ENCODE results near the gene FEZ2.

FEZ2 gene

DNA sequence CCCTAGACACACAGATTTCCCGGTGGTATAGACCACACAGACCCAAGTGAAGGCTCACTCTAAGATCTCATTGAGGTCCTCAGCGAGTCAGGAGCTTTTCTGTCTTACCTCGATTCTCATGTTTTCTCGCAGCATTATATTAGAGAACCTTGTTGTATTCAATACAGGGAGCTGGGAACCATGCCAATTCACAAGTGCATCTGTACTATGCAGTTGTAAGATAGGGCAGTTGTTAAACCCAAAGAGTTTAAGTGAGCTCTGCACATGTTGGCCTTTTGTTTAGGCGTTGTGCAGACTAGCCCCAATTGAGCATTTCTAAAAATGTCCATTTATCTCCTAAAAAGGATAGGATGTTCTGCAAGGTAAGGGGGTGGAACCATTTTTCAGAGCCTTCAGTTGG, 59.6 kb downstream of the FEZ2 start:
- H3K27ac ChIP-seq = no peak overlapping the region
- no peak for DNase-seq (ENCODE audit: low read depth, low spot score)

DNA sequence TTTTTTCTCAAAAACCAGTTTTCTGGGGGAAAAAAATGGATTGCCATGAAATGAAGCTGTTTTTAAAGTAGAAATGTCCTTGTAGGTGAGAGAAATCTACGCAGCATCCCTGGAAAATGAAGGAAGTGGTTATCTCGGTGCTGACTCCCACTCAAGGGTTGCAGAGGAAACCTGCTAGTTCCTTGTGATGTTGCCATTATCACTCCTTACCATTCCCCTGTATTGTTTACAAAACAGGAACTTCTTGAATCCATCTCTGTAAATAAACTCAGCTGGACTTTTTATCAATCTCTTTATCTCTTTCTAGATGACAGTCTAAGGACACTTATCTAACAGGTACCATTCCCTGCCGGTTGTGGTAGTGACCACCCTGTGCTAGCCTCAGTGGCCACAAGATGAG, 61.2 kb downstream of the FEZ2 start:
- no peak overlapping the region for H3K27ac ChIP-seq
- DNase-seq (ENCODE audit: low read depth, low spot score) = no peak

DNA sequence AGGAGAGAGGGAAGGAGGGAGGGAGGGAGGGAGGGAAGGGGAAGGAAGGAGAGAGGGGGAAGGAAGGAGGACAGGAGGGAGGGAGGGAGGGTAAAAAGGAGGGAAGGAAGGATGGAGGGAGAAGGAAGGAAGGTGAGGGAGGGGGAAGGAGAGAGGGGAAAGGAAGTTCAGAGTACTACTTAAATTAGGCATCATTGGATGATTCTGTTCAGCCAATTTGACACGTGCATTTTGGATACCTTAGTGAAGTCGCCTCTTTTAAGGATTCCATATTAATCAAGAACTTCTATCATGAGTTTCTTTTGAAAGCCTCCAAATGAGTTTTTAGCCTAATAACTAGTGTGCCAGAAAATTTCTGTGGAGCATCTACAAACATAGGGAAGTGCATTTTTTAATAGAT, 62.9 kb downstream of the FEZ2 start:
- no peak for DNase-seq (ENCODE audit: low read depth, low spot score)
- no peak overlapping the region for H3K27ac ChIP-seq

GRCh38 chr2:36534275-36534799, 63.6 kb downstream of the FEZ2 start:
- no peak overlapping the region for H3K27ac ChIP-seq

DNA sequence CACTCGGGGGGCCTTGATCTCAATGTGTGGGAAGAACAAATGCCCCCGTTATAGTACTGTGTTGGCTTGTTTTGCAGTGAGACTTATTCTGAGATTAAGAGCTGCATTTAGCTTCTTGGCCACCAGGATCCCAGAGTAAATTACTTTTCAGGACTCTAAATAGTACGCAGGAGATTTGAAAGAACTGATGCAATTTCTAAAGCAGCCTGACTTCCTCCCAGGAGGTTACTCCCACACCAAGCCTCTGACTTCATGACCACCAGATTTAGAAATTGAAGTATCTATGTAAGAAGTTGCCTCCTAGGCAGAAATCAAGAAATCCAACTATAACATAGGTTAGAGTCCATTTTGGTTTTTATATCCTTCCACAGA, 67.0 kb downstream of the FEZ2 start:
- no peak overlapping the region for H3K27ac ChIP-seq
- DNase-seq (ENCODE audit: low read depth, low spot score) = no peak

More at GRCh38 chr2:36534275-36534799, 63.6 kb downstream of the FEZ2 start:
- DNase-seq (ENCODE audit: low read depth, low spot score) = no peak

- no peak overlapping the region for H3K27ac ChIP-seq
- no peak for DNase-seq (ENCODE audit: low read depth, low spot score)
These were observed 67.6 kb downstream of the FEZ2 start for GRCh38 chr2:36530178-36530982.

- H3K27ac ChIP-seq = no peak overlapping the region
- DNase-seq (ENCODE audit: low read depth, low spot score) = no peak
These were observed 69.1 kb downstream of the FEZ2 start for GRCh38 chr2:36528766-36529392.

DNA sequence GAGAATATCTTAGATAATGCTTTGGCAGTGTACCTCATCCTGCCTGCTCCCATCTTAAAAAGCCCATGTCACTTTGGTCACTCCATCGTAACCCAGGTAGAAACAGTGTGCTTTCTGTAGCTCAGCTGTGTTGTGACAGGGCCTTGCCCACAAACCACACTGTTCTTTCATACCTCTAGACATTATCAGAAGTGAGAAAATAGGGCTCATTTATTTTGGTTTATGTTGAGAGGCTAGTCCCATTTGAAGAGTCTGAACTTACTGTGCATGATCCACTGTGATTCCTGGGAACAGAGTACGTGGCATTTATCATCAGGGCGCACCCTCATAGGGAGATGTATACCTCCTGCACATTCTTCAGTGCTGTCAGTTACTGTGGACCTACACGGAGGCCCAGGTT, 69.7 kb downstream of the FEZ2 start:
- DNase-seq (ENCODE audit: low read depth, low spot score) = no peak
- H3K27ac ChIP-seq = no peak overlapping the region

DNA sequence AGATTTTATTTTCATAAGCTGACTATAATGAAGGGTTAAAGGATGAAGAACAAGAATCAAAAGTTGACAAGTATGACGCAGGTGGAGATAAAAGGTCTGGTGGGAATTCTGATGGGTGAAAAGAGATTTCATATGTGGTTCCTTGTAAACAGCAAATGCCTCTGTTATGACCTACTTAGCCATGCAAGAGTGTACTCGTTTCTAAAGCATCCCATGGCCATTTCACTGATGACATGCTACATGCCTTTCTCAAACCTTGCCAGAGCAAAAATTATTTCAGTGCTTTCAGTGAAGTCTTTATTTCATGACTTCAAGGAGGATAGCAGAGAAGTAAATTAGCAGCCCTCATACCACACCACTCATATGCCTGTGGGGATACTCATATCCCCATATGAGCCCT, 71.7 kb downstream of the FEZ2 start:
- no peak overlapping the region for H3K27ac ChIP-seq
- no peak for DNase-seq (ENCODE audit: low read depth, low spot score)

DNA sequence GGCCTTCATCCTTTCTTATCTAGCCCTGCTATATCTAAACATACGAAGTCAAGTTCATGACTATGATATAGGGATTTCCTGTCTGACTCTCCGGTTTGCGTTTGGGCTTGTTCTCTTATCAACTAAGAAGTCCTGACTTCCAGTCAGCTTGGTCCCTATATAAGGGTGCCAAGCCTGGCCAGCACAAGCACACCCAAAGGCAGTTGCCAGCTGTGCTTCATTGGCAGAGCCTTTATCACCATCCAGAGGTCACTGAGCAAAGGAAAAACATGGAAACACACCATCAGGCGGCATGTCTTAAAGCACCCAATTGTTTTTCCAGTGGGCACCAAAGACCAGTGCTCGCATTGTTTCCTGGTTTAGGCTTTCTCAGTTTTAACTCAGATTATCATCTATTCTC, 72.7 kb downstream of the FEZ2 start:
- no peak overlapping the region for H3K27ac ChIP-seq
- DNase-seq (ENCODE audit: low read depth, low spot score) = no peak

DNA sequence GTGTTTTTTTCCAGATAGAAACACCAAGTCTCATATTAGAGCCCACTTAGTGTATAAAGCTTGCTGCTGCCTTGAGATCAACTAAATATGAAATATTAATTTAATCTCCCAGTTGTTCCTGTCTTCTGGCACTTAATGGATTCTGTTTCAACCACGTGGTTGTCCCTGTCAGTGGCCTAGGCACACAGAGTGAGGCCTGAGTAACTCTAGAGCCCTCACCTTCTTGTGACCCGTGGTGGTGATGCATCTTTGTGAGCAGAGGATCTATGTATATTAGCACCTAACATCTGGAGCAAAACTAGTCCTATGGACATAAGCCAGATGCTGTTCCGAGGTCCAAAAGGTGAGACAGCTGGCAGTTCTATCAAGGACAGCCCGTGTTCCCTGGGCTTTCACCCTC, 74.8 kb downstream of the FEZ2 start:
- H3K27ac ChIP-seq = no peak overlapping the region
- no peak for DNase-seq (ENCODE audit: low read depth, low spot score)

DNA sequence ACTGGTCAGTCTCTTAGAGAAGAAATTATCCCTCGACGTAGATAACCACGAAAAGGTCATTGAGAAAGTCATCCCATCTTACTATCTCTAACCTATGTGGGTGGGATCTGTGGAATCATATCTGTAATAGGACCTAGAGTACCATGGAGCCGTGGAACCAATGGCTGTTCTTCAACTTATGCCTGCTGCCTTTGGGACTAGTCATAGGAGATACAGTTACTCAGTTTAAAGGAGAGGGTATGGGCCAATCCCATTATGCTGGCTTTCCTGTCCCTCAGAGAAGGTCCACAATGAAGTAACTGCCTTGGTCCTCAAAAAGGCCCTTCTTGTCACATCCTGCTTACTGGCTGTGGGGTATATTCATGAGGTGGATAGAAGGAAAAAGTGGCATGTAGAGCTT, 77.5 kb downstream of the FEZ2 start:
- DNase-seq (ENCODE audit: low read depth, low spot score) = no peak
- no peak overlapping the region for H3K27ac ChIP-seq

DNA sequence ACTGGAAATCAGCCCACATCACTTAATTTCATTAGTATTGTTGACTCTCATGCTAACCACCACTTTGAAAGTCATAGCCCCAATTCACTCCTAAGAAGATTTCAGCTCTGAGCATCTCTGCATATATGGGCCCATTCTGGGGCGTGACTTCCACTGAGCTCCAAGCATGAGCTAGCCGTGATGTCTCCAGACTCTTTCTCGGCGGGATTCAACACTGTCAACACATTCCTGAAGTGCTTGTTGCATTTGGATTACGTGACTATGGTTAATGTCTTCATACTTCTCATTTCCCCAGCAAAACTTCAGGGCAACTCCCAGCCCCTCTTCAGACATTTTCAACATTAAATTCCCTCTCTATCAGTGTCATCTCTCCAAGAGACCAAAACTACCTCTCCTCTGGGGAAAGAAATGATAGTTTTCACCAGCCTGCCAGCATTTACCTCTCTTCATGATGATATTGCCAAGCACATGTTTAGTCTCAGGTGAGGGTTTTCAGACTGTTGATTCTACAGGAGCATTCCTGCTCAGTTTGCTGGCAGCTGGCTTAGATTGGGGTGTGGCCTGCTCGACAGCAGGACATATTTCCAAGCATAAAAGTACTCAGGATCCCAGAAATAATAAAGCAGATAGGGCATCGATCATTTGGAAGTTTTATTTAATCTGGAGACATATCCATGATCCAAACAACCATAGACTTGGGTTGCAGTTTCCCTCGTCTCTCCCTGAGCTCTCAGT, 81.7 kb downstream of the FEZ2 start:
- H3K27ac ChIP-seq = peak overlapping the region; percentile 24
- no peak for DNase-seq (ENCODE audit: low read depth, low spot score)

DNA sequence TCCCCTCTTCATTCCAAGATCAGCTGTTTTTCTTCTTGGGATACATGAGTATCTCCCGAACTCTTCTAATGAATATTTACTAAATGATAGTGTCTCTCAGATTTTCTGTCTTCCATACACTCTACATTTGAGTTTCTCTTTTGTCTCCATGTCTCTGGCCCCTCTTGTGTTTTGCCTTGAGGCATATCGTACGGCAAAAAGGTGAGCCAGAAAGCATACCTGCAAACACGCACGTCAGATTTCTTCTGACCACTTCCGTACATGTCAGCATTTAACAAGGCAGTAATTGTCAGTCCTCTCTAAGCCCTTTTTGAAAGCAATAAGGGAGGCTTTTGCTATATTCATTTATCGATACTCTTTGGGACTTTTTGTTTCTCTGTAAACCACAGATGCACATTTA, 82.4 kb downstream of the FEZ2 start:
- peak overlapping the region; percentile 24 for H3K27ac ChIP-seq
- no peak for DNase-seq (ENCODE audit: low read depth, low spot score)

GRCh38 chr2:36513661-36514060, 84.3 kb downstream of the FEZ2 start:
- no peak overlapping the region for H3K27ac ChIP-seq
- DNase-seq (ENCODE audit: low read depth, low spot score) = no peak

GRCh38 chr2:36512705-36513104, 85.3 kb downstream of the FEZ2 start:
- H3K27ac ChIP-seq = no peak overlapping the region
- no peak for DNase-seq (ENCODE audit: low read depth, low spot score)

DNA sequence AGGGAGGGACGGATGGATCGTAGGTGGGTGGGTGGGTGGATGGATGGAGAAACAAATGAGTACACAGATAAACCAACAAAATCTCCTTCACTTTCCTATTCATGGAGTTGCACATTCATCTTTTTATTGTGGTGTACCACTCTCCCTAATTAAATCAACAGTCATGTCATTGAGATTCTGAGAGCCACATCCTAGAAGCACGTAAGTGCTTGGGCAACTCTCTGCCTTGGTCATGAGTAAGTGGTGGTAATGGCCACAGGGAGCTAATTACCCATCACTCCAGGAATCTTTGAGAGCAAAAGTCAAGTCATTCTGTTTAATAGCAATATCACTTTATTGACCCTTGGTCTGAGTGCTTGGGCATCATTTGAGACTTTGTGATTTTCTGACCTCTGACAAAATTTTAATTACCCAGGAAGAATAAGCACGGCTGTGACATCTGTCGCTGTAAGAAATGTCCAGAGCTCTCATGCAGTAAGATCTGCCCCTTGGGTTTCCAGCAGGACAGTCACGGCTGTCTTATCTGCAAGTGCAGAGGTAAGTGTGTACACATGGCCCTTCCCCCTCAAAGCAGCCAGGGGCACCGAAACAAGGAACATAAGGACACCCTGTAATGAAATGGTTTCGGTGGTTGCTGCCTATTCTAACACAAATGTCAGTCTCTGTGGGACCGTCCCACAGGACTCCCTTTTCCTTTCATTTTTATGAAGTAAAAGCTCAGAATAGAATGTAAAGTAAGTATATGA, 85.9 kb downstream of the FEZ2 start:
- no peak overlapping the region for H3K27ac ChIP-seq
- DNase-seq (ENCODE audit: low read depth, low spot score) = no peak

GRCh38 chr2:36509075-36509474, 88.9 kb downstream of the FEZ2 start:
- no peak for DNase-seq (ENCODE audit: low read depth, low spot score)
- no peak overlapping the region for H3K27ac ChIP-seq

DNA sequence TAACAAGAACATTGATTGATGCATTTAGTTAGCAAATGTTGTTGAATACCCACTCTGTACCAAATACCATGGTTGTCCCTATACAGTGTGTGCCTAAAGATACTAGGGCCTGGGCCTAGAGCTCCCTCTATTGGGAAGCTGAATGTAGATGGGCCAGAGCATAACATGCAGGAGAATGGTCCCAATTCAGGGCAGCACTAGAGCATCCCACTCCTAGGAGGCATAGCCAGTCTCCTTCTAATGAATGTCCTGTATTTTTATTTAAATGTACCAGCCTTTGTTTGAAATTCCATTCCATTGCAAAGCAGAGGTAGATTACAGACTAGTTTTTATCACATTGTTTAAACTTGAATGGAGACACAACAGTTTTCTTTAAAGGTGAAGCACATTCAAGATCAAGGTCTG, 90.6 kb downstream of the FEZ2 start:
- DNase-seq (ENCODE audit: low read depth, low spot score) = no peak
- no peak overlapping the region for H3K27ac ChIP-seq

All from epithelial cell of prostate (primary cell).